ENCODE data around the gene CDH2. TPM values are rescaled to one million over a fixed set of nuclear protein-coding genes. Genes with fewer than 3 reads are reported as not detected.

CDH2 gene
- total and polyA plus RNA-seq, 4 donors: 14.2 to 49.5 (median 26.4) TPM

DNA sequence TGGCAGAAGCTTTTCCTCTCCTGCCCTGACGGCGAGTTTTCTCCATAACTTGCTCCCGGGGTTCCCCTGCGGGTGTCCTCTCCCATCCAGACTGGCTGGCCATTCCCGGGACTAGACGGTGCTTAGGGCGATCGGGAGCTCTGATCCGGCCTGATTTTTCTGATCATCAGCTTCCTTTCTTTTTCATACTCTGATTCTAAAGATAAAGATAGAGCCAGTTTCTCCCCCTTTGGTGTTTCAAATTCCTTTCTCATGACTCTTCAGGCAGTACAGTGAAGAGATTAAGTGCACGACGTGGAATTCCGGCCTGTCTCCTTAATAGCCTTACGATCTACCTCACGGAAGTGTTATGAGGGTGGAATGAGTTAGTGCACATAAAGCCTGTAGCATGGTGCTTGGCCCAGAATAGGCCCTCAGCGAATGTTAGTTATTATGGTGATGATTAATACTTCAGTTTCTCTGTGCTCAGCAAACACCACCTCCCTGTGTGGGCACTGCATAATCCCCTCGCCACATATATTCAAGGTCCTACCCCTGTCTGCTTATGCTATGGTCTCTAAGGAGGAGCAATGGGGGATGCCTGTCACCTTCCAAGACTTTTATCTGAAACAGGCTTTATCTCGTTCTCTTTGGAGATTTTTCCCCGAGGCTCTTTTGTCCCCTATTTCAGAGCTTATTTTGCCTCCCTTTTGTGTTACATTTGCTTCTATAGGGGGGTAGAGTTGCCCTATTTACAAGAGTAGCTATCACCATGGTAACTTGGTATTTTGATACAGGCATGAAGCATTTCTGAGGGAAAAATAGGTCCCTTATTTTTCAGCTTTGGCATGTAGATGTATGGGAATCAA lies 254.8 kb downstream of the CDH2 start:
- DNase-seq (ENCODE audit: low spot score): no peak

More for the DNA sequence above, 254.8 kb downstream of the CDH2 start:
- Histone ChIP-seq H3K36me3 (ENCODE audit: control insufficient read depth in 4 of 4, insufficient read depth in 3 of 4, low read depth in 1 of 4, low read length in 3 of 4) (no peaks in the 10 kb centered on the region), H3K27ac (ENCODE audit: low read depth in 1 of 2, low read length in 2 of 2) (no peak overlapping the region), H3K4me1 (ENCODE audit: control insufficient read depth in 4 of 4, insufficient read depth in 4 of 4, low read length in 3 of 4) (no peaks in the 10 kb centered on the region), H3K4me3 (ENCODE audit: low read depth in 1 of 3, low read length in 3 of 3) (no peak overlapping the region), H3K9ac (ENCODE audit: low read depth in 1 of 2, low read length in 2 of 2) (no peak overlapping the region), H3K27me3 (ENCODE audit: control insufficient read depth in 4 of 4, insufficient read depth in 4 of 4, low read length in 3 of 4) (no peaks in the 10 kb centered on the region), H3K9me3 (ENCODE audit: control insufficient read depth in 4 of 4, low read length in 3 of 4) (peaks cover 0 to 3% (median 0%) of the 10 kb centered on the region in 4 donors)
- WGBS: 82% methylated on average over 18 of the region's 18 CpGs
- no peak for TF ChIP-seq HNF4A (conservative IDR thresholded peaks at IDR 0.05)
- TF ChIP-seq, protein P1, sequence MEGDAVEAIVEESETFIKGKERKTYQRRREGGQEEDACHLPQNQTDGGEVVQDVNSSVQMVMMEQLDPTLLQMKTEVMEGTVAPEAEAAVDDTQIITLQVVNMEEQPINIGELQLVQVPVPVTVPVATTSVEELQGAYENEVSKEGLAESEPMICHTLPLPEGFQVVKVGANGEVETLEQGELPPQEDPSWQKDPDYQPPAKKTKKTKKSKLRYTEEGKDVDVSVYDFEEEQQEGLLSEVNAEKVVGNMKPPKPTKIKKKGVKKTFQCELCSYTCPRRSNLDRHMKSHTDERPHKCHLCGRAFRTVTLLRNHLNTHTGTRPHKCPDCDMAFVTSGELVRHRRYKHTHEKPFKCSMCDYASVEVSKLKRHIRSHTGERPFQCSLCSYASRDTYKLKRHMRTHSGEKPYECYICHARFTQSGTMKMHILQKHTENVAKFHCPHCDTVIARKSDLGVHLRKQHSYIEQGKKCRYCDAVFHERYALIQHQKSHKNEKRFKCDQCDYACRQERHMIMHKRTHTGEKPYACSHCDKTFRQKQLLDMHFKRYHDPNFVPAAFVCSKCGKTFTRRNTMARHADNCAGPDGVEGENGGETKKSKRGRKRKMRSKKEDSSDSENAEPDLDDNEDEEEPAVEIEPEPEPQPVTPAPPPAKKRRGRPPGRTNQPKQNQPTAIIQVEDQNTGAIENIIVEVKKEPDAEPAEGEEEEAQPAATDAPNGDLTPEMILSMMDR (IDR thresholded peaks at IDR 0.05; ENCODE audit: low read depth, low read length, missing input control): no peak
- TF ChIP-seq, protein P2, sequence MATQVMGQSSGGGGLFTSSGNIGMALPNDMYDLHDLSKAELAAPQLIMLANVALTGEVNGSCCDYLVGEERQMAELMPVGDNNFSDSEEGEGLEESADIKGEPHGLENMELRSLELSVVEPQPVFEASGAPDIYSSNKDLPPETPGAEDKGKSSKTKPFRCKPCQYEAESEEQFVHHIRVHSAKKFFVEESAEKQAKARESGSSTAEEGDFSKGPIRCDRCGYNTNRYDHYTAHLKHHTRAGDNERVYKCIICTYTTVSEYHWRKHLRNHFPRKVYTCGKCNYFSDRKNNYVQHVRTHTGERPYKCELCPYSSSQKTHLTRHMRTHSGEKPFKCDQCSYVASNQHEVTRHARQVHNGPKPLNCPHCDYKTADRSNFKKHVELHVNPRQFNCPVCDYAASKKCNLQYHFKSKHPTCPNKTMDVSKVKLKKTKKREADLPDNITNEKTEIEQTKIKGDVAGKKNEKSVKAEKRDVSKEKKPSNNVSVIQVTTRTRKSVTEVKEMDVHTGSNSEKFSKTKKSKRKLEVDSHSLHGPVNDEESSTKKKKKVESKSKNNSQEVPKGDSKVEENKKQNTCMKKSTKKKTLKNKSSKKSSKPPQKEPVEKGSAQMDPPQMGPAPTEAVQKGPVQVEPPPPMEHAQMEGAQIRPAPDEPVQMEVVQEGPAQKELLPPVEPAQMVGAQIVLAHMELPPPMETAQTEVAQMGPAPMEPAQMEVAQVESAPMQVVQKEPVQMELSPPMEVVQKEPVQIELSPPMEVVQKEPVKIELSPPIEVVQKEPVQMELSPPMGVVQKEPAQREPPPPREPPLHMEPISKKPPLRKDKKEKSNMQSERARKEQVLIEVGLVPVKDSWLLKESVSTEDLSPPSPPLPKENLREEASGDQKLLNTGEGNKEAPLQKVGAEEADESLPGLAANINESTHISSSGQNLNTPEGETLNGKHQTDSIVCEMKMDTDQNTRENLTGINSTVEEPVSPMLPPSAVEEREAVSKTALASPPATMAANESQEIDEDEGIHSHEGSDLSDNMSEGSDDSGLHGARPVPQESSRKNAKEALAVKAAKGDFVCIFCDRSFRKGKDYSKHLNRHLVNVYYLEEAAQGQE (IDR thresholded peaks at IDR 0.05): no peak
- TF ChIP-seq, protein P3, sequence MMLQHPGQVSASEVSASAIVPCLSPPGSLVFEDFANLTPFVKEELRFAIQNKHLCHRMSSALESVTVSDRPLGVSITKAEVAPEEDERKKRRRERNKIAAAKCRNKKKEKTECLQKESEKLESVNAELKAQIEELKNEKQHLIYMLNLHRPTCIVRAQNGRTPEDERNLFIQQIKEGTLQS (IDR thresholded peaks at IDR 0.05): no peak
- TF ChIP-seq RXRA (IDR thresholded peaks at IDR 0.05): no peak
- no peak for TF ChIP-seq SP1 (IDR thresholded peaks at IDR 0.05)
- no peak for TF ChIP-seq HNF4G (IDR thresholded peaks at IDR 0.05)
- no peak for TF ChIP-seq GABPA (IDR thresholded peaks at IDR 0.05 in 1 of 2, conservative IDR thresholded peaks at IDR 0.05 in 1 of 2)
- TF ChIP-seq, protein P4, sequence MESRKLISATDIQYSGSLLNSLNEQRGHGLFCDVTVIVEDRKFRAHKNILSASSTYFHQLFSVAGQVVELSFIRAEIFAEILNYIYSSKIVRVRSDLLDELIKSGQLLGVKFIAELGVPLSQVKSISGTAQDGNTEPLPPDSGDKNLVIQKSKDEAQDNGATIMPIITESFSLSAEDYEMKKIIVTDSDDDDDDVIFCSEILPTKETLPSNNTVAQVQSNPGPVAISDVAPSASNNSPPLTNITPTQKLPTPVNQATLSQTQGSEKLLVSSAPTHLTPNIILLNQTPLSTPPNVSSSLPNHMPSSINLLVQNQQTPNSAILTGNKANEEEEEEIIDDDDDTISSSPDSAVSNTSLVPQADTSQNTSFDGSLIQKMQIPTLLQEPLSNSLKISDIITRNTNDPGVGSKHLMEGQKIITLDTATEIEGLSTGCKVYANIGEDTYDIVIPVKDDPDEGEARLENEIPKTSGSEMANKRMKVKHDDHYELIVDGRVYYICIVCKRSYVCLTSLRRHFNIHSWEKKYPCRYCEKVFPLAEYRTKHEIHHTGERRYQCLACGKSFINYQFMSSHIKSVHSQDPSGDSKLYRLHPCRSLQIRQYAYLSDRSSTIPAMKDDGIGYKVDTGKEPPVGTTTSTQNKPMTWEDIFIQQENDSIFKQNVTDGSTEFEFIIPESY (IDR thresholded peaks at IDR 0.05): no peak
- TF ChIP-seq TAF1 (conservative IDR thresholded peaks at IDR 0.05): no peak
- TF ChIP-seq FOXA2 (IDR thresholded peaks at IDR 0.05): no peak
- TF ChIP-seq EGR1 (IDR thresholded peaks at IDR 0.05; ENCODE audit: low read depth in 2 of 2): no peak
- TF ChIP-seq JUND (IDR thresholded peaks at IDR 0.05): no peak
- no peak for TF ChIP-seq NR2F2 (IDR thresholded peaks at IDR 0.05)
